Upper lobe of left lung (tissue), 4 donors: ENCODE measurements around the gene FAM149A.

ENCODE experiments used
- EP300 ChIP-seq, 4 donors: sonication (generic); formaldehyde crosslinking; IDR thresholded peaks; one replicate each; pipeline ENCODE4 v1.5.1; 2017; ENCODE audit warnings: antibody characterized with exemption in 4 of 4, control low read depth in 2 of 4
- POLR2A ChIP-seq, 4 donors: fragments of 450-650 bp; IDR thresholded peaks; one replicate each; pipeline ENCODE4 v1.5.1; 2016 to 2017; ENCODE audit warnings: antibody characterized with exemption in 4 of 4, mild to moderate bottlenecking in 2 of 4
- POLR2AphosphoS5 ChIP-seq, 2 donors: sonication (generic); formaldehyde crosslinking; IDR thresholded peaks; one replicate each; pipeline ENCODE4 v1.5.1; 2017; ENCODE audit warnings: antibody characterized with exemption in 2 of 2
- TF ChIP-seq, protein P1 (sequence below), 6 experiments: fragments of 450-650 bp in 4 of 6; fragments of 200-600 bp in 2 of 6; sonication (generic) in 2 of 6; IDR thresholded peaks; one replicate each; pipeline ENCODE4 v1.5.1; 2016 to 2019; ENCODE audit warnings: antibody characterized with exemption in 6 of 6

DNA sequence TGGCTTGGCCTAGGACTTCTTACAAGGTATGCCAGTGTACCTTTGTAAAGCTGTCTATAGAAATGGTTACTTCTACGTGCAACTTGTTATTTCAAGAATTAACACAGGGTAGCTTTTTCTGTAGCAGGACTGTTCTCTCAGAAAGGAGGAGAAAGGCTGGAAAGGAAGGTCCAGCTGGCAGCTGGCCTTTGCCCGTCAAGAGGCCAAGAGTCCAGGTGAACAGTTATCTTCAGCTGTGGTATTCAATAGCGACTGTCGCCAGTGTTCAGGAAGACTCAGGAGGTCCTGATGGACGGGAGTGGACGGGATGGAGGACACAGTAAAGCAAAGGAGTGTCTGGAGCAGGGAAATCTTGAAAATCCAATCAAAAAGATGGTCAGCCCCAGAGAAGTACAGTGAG lies 91.6 kb downstream of the FAM149A start:
- TF ChIP-seq POLR2A (IDR thresholded peaks at IDR 0.05) (no peak), POLR2AphosphoS5 (IDR thresholded peaks at IDR 0.05) (no peak), EP300 (IDR thresholded peaks at IDR 0.05) (no peak)
- TF ChIP-seq, protein P1, sequence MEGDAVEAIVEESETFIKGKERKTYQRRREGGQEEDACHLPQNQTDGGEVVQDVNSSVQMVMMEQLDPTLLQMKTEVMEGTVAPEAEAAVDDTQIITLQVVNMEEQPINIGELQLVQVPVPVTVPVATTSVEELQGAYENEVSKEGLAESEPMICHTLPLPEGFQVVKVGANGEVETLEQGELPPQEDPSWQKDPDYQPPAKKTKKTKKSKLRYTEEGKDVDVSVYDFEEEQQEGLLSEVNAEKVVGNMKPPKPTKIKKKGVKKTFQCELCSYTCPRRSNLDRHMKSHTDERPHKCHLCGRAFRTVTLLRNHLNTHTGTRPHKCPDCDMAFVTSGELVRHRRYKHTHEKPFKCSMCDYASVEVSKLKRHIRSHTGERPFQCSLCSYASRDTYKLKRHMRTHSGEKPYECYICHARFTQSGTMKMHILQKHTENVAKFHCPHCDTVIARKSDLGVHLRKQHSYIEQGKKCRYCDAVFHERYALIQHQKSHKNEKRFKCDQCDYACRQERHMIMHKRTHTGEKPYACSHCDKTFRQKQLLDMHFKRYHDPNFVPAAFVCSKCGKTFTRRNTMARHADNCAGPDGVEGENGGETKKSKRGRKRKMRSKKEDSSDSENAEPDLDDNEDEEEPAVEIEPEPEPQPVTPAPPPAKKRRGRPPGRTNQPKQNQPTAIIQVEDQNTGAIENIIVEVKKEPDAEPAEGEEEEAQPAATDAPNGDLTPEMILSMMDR (IDR thresholded peaks at IDR 0.05), result no peak
